NCI-H2227 (cell line): ENCODE results near the gene DENND1B.
A peak's percentile ranks its signal among the peaks of the same experiment; 100 is the strongest.

ENCODE experiments used
- DNase-seq: peaks from one replicate; lab custom pipeline; 2025; ENCODE audit not compliant: unreplicated experiment; lab: John Stamatoyannopoulos, UW

The DENND1B gene

GRCh38 chr1:197775282-197776262 is at the start of gene DENND1B:
TSS of gene DENND1B (minus strand) at chr1:197775480. CDS start at chr1:197775155, 325 bp downstream.
- DNase-seq, result peak; percentile 70

GRCh38 chr1:197814306-197814705 is 39.0 kb upstream of the DENND1B start:
- no peak for DNase-seq

GRCh38 chr1:197813741-197814140 is 38.5 kb upstream of the DENND1B start:
- no peak for DNase-seq

- DNase-seq, result no peak
Measured at GRCh38 chr1:197811769-197812168, 36.5 kb upstream of the DENND1B start.

GRCh38 chr1:197810812-197811211 is 35.5 kb upstream of the DENND1B start:
- no peak for DNase-seq

- no peak for DNase-seq
Measured at GRCh38 chr1:197808880-197809279, 33.6 kb upstream of the DENND1B start.

GRCh38 chr1:197807739-197808453 is 32.6 kb upstream of the DENND1B start:
- DNase-seq, result no peak

GRCh38 chr1:197807216-197807615 is 31.9 kb upstream of the DENND1B start:
- no peak for DNase-seq

- no peak for DNase-seq
Measured at GRCh38 chr1:197806718-197807117, 31.4 kb upstream of the DENND1B start.

GRCh38 chr1:197801684-197802083 is 26.4 kb upstream of the DENND1B start:
- DNase-seq, result no peak

- no peak for DNase-seq
Measured at GRCh38 chr1:197801111-197801482, 25.8 kb upstream of the DENND1B start.

- no peak for DNase-seq
Measured at GRCh38 chr1:197800379-197801110, 25.3 kb upstream of the DENND1B start.

- peak; percentile 42 for DNase-seq
Measured at GRCh38 chr1:197799271-197799670, 24.0 kb upstream of the DENND1B start.

- peak; percentile 67 for DNase-seq
Measured at GRCh38 chr1:197798492-197798891, 23.2 kb upstream of the DENND1B start.

GRCh38 chr1:197797010-197797409 is 21.7 kb upstream of the DENND1B start:
- no peak for DNase-seq

GRCh38 chr1:197788741-197789739 is 13.8 kb upstream of the DENND1B start:
- no peak for DNase-seq

- no peak for DNase-seq
Measured at GRCh38 chr1:197787623-197788536, 12.6 kb upstream of the DENND1B start.

- DNase-seq, result no peak
Measured at GRCh38 chr1:197787056-197787455, 11.8 kb upstream of the DENND1B start.

GRCh38 chr1:197786280-197786679 is 11.0 kb upstream of the DENND1B start:
- no peak for DNase-seq
